GM19043 (cell line): ENCODE measurements around the gene PPM1M.

Experiments
- ATAC-seq: cut with Tn5 transposase; IDR thresholded peaks from one replicate; pipeline ENCODE4 v1.9.1; 2021; ENCODE audit warnings: low read depth; ENCODE audit not compliant: unreplicated experiment

Gene PPM1M

DNA sequence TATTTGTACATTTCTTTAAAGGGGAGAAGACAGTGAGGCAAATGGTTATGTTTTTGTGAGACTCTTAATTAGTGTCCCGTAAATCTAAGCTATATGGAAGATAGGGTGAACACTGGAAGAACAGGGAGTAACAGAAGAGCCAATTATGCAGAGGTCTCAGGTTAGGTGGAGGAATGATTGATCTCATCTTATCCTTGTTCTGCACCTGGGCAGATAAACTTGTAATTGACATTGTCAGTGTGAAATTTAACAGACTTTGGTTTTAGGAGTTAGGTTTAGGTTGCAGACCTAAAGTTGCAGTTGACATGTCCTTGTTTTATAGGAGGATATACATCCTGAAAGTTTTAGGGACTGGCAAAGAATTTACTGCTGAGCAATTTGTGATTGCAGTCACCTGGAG lies 3.5 kb upstream of the PPM1M start:
- no peak for ATAC-seq

DNA sequence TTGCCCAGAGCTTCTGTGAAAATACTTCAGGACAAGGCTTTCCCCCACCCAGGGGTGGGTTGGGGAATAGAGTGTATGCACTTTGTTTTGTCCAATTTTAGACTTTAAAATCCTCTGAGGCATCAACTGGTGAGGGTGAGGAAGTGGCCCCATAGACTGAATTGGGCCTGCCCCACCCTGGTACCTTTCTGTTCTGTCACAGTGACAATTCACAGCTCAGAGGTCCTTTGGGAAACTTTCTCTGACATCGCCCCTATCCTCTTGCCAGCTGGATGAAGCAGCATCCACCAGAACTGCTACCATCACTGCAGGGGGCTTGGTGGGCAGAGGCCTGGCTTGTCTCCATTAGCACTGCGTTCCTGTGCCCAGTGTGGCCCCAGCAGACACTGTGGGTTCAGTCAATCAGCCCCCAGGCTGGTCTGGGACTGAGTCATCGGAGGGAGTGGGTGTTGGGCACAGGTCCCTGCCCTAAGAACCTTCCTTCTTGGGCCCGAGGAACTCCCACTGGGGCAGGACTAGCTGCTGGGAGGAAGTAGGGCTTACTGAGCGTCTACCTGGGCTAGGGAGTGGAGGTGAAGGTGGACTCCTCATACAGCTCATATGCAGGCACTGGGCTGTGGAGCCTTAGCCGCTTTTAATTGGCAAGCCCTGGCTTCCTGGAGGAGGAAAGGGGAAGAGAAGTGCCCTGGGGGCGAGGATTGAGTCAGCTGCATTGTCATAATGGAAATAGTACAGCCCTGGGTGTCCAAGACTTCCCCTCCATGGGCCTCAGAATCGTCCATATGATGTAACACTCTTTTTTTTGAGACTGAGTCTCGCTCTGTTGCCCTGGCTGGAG lies 1.5 kb upstream of the PPM1M start:
- ATAC-seq: no peak

DNA sequence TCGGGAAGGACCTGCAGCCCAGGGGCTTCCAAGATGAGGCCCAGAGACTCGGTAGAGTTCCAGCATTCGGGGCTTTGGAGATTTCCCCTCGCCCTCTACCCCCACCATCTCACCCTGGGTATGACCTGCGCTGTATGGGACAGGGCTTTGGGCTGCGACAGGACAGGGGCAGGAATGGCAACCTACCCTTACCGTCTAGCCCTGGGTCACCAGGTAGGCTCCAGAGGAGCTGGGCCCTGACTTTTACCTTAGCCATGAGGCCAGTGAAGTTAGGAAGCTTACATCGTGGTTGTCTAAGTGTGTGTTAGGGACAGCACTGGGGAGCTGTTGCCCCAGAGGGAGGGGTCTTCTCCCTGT lies 683 bp downstream of the PPM1M start:
- ATAC-seq: no peak

DNA sequence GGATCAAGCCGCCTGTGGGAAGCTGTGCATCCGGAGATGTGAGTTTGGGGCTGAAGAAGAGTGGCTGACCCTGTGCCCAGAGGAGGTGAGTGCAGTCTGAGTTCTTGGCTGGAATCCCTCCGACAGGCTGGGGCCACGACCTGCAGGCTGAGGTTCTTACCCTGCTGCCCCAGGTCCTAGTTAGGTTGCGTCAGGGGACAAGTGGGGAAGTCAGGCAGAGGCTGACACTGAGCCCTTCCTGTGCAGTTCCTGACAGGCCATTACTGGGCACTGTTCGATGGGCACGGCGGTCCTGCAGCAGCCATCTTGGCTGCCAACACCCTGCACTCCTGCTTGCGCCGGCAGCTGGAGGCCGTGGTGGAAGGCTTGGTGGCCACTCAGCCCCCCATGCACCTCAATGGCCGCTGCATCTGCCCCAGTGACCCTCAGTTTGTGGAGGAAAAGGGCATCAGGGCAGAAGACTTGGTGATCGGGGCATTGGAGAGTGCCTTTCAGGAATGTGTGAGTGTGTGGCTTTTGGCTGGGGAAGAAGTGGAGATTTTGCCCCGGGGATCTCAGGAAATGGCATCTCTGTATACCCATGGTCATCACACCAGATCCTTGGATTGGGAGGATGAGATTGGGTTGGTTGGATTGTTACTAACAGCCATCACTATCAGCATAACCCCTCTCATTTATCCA lies 1.3 kb downstream of the PPM1M start:
- no peak for ATAC-seq

DNA sequence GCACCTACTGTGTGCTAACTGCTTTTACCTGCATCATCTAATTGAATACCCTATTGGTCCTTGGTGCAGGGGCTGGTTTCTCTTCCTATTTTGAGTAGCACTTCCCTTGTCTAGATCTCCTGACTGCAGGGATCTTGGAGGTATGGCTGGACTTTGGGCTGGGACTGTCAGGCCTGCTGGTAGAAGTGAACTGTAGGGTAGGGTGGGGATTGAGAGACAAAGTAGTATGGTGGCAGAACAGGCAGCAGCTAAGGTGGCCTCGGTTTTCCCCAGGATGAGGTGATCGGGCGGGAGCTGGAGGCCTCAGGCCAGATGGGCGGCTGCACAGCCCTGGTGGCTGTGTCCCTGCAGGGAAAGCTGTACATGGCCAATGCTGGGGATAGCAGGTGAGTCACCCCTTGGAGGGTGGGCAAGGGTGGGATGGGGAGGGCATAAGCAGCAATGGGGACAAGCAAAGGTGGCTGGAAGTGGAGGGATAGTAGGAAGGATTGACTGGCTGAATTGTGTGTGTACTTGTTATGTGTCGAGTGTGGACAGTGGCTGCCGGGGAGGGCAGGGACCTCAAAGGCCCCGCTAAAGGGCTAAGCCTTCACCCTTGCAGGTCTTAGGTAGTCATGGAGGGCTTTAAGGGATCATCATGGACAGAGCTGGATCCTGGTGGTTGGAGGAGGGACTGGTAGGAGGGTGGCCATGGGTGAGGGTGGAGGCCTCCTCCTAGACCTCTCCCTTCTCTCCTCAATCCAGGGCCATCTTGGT lies 2.0 kb downstream of the PPM1M start:
- ATAC-seq: no peak

DNA sequence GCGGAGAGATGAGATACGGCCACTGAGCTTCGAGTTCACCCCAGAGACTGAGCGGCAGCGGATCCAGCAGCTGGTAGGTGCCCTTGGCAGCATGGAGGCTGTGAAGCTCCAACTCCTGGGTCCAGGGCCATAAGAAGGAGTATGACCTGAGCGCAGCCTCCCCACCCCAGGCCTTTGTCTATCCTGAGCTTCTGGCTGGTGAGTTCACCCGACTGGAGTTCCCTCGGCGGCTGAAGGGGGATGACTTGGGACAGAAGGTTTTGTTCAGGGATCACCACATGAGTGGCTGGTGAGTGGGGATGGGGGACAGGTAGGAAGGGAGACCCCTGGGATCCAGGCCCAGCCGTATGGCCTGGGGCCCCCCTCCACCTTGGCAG lies 2.6 kb downstream of the PPM1M start:
- ATAC-seq: no peak

DNA sequence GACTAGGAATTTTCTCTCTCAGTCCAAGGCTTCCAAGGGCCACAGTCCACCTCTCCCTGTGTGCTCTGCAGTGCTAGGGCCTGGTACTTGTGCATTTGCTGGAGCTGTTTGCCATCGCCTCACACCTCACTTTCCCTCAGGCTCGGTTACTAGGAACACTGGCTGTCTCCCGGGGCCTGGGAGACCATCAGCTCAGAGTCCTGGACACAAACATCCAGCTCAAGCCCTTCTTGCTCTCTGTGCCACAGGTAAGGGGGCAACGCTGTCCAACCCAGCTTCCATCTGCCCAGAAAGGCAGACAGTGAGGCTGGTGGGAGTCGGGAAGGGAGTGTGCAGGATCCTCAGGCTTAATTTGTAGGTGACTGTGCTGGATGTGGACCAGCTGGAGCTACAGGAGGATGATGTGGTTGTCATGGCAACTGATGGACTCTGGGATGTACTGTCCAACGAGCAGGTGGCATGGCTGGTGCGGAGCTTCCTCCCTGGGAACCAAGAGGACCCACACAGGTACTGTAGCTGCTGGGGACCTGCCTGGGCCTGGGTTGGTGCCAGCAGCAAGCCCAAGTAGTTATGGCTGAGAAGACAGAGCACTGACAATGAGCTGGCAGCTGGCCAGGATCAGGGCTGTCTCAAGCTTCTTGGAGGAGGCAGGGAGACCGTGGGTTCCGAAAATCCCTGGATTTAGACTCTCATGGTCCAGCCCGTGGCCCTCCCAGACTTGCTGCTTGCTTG lies 3.4 kb downstream of the PPM1M start:
- ATAC-seq: no peak

DNA sequence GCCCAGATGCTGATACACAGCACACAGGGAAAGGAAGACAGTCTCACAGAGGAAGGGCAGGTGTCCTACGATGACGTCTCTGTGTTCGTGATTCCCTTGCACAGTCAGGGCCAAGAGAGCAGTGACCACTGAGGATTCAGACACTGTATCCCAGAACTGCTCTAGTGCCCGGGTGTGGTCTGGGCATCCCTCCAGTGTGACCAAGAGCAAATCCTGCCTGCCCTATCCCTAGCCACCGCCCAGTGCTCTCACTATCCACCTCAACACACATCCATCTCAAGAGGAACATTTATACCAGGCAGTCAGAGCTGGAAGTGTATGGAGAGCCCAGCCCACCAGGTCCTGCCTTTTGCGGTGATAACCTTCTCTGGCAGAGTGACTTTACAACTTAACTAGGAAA lies 4.1 kb downstream of the PPM1M start:
- ATAC-seq: no peak

DNA sequence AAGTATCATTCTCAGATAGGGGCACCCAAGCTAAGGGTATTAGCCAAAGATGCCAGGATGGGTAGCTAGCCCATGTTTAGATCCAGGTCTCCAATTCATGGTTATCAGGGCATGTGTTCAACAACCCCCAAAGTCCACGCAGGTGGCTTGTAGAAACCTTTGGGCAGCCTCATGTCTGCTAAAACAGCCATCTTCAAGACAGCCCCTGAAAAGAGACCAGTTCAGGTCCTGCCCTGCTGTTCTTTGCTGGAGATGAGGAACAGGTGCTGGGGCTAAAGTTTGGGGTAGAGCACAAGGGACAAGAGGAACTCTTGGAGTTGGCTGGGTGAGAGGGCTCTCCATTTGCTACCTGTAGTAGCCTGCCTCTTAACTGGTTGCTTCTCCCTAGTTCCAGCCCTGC lies 4.6 kb downstream of the PPM1M start:
- no peak for ATAC-seq

DNA sequence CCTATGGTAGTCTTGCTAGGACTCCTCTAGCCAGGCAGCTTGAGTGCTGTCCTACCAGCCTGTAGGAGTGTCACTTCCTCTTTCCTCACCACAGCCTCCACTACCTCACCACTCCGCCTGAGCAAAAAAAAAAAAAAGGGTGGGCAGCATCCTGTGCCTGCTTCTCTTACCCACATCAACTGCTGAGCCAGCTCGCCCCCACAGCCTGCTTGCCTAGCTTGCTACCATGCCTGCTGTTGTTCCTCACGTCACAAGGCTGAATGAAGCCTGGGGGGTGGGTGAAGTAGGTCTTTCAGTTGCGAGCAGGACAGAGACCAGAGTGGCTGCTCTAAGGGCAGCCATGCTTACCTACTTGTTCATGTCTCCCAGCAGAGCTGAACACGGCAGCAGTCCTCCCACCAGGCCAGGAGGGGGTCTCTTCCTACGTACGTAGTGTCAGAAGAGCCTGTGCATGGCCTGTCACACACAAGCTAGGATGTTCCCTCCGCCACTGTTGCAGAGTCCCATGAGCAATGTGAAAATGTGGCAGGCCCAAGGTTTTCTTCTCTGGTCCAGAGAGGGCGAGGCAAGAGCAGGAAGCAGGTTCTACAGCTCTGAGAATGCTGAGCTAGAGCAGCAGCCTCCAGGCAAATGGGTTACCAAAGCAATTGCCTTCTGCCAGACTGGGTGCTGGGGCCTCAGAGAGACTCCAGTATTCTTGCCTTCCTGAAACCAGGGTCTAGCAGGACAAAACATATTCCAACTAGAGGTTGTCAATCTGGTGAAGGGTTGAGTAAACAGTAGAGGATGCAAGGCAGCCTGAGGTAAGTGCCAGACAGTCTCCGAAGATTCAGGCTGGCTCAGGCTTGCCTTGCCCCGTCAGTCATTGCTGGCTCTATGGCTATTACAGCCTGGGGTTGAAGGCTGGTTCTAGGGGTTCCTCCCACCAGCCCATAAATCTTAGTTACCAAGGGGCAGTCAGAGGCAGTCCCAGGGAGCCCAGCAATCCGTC lies 8.1 kb downstream of the PPM1M start:
- ATAC-seq: peak; percentile 96

DNA sequence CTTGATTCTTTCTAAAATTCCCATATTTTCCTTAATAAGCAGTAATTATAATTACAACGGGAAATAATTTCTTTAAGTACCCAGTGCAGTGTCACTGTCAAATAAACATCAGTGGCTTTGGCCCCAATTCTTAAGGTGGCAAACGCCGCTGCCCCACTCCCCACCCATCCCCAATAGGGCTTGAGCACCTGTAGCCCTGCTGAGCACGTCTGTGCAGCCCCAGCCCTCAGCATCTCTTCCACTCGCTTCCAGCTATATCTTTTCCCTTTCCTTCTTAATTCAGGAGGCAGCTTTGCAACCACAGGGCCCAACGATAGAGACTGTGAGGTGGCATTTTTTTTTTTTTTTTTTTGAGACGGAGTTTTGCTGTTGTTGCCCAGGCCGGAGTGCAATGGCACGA lies 9.0 kb downstream of the PPM1M start:
- ATAC-seq: no peak

DNA sequence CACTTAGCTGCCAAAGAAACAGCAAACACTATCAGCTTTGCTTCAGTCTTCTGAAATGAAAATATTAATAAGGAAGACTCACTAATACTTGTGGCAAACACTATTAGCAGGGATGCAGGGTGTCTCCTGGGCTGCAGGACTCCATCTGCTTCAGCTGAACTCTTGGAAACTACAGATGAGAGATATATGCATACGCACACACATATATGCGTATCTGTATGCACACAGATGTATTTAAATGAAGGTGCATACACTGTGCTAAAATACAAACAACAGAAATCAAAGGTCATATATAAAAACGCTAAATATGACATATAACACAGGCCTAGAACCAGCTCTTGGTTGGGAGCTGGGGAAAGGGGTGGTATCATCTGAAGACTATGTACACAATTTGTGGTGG lies 10.6 kb downstream of the PPM1M start:
- ATAC-seq: no peak

DNA sequence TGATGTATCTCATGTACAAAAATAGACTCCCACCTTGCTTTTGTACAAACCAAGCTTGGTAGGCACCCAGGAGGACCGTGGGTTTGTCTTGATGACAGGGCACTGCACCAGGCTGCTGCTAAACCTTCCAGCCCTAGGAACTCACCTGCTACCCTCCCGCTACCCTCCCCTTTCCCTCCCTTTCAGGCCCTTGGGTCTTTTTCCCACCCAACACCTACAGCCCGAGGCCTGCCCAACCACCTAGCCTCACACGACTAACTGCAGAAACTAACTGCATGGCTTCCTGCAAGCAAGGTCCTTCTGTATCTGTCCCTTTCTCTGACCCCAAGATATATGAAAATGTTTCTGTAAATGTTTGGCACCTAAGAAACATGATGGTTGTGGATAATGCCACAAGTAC lies 11.1 kb downstream of the PPM1M start:
- no peak for ATAC-seq

DNA sequence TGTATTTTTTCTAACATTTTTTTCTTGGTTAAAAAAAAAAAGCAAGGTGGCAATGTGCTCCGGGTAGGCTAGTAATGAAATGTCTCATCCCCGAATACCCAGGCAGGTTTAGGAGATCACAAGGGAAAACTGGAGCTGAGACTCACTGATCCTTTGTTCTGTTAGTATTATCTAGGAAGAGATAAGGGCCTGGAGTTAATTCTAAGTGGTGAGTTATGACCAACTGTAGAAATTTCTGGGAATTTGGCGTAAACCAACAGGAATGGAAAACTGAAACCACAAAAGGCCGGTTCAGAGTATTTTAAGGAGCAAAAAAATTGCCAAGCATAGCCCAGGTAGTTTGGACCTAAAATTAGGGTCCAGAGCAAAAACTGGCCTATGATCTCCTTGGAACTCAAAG lies 12.4 kb downstream of the PPM1M start:
- ATAC-seq: no peak

DNA sequence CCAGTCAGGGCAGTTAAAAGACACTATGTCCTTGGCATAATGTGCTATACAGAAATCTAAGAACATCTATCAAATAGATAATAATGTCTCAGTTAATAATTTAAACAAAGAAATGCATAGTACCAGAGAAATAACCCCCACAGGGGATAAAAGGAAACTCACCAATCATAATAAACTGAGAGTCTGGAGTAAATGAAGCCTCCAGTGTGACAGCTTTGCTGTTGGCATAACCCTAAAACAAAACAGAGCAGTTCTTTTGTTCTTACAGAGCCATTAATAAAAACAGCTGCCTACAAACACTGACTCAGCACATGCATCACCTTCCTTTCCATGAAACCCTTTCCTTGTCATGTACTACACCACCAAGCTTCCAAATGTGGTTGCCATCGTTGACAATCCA lies 13.5 kb downstream of the PPM1M start:
- ATAC-seq: no peak

DNA sequence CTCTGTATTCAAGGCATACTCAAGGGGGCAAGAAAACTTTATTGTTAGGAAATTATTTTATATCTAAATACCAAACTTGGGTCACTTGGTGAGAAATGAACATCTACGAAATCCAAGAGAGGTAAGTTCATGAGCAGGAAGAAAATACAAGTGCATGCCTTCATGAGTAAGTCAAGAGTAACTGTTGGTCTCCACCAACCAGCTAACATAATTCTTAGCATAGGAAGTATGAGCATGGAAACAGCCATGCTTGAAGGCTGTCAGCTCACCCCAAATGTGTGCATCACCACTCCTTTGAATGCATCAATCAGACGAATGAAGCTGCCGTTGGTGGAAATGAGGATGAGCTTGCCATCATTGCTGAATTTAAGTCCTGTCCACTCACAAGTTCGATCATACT lies 13.9 kb downstream of the PPM1M start:
- ATAC-seq: no peak

DNA sequence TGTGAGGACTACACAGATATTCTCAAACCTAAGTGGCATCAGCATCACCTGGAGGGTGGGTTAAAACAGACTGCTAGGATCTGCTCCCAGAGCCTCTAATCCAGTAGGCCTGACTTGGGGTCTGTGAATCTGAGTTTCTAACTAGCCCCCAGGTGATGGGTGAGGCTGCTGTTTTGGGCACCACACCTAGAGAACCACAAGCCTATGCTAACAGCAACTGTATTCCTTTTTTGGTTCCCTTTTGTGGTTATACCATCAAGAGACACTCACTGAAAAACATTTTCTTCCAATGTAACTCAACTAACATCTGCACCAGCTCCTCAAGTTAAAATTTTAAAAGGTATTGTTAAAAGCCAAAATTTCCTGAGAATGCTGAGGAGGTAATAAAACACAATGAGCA lies 16.9 kb downstream of the PPM1M start:
- ATAC-seq: no peak

DNA sequence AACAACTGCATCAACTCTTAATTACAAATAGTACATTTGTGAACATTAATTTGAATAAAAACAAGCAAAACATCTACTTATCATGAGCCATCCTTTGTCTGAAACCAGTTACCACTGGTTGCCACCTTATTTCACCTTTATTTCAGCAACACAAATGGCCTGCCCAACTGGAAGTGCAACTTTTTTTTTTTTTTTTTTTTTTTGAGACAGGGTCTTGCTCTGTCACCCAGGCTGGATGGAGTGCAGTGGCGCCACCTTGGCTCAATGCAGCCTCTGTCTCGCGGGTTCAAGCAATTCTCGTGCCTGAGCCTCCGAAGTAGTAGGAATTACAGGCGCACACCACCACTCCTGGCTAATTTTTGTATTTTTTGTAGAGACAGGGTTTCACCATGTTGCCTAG lies 19.8 kb downstream of the PPM1M start:
- ATAC-seq: no peak

DNA sequence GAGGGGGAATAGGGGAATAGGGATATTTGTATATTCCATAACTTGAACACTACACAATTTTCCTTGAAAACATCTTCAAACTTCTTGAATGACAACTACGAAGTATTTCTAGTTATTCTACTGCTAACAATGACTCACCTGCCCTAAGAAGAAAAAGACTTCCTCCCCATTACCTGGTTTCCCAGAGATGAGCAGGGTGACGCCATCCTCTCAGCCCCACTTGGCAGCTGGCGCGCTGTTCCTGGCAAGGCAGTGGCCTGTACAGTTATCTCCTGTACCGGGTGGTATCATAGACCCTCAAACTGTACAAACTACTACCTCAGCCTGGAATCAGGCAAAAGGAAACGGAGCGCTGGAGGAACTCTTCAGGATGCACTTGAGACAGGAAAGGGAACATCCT lies 22.5 kb downstream of the PPM1M start:
- ATAC-seq: no peak

DNA sequence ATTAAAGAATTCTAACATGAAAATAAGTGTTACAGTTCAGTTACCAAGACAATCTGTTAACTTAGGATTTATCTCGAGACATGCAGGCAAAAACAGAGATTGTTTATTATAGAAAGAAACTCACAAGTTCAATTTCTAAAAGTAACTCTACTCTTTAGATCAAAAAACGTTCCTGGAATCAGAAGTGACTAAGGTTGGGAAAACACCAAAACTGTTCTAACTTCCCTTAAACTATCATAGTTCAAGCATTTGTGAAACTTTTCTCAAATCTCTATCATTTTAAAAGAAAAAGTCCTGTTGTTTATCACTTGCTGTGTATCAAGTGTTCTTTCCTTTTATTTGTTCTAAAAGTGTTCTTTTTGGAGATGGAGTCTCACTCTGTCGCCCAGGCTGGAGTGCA lies 24.2 kb downstream of the PPM1M start:
- ATAC-seq: no peak
